HepG2 (cell line): ENCODE results near the gene MEG3. TPM values are rescaled to one million over a fixed set of nuclear protein-coding genes. Genes with fewer than 3 reads are reported as not detected.

Experiments
- ATAC-seq: fragments of 200-7000 bp; cut with Tn5 transposase; 3 replicates; pipeline ENCODE4 v1.9.1; 2020; ENCODE audit warnings: mild to moderate bottlenecking, moderate library complexity
- BruUV-seq: library from RNA; stranded (reverse); fragments of 400-500 nt; replicated peaks from 2 replicates; lab custom pipeline; 2021; lab: Mats Ljungman, UMichigan
- CTCF ChIA-PET: fragments of 300-600 bp; formaldehyde crosslinking; extraction: SDS; loops from one replicate; lab custom pipeline; 2021; ENCODE audit warnings: low total read pairs, inconsistent platforms, low intra/inter-chr PET ratio; lab: Yijun Ruan, JAX
- POLR2A ChIA-PET: fragments of 350-600 bp; sonication (Branson Sonifier 250); formaldehyde crosslinking; loops from one replicate; lab custom pipeline; 2020; ENCODE audit warnings: antibody characterized with exemption, inconsistent platforms; lab: Yijun Ruan, JAX
- DNase-seq: peaks from one replicate; pipeline ENCODE4 v3.0.0-alpha.2; 2015; ENCODE audit warnings: low spot score
- FAIRE-seq: peaks from 3 replicates; lab custom pipeline; 2011; peaks lifted over from hg19 to GRCh38; lab: Jason Lieb, UNC
- H2AFZ ChIP-seq: one replicate; pipeline ENCODE4 v1.6.1; 2011; ENCODE audit warnings: low read length, inconsistent platforms
- H3K27ac ChIP-seq: fragments of 300-600 bp; 3 replicates; pipeline ENCODE4 v1.8.0; 2011; ENCODE audit warnings: mixed run types, mild to moderate bottlenecking, mixed read lengths, low read length, inconsistent platforms; ENCODE audit not compliant: insufficient read depth; ENCODE audit errors: extremely low read length
- H3K27me3 ChIP-seq, 2 experiments: fragments of 200-600 bp in 1 of 2; 2 replicates in 1 of 2; 3 replicates in 1 of 2; pipeline versions ENCODE4 v1.6.0 to v1.8.0; 2011; ENCODE audit warnings: low read length in 2 of 2, mild to moderate bottlenecking in 2 of 2, moderate library complexity in 2 of 2, inconsistent platforms in 1 of 2; ENCODE audit not compliant: insufficient read depth in 2 of 2, control insufficient read depth in 1 of 2
- H3K36me3 ChIP-seq, 2 experiments: fragments of 200-600 bp in 1 of 2; replicated peaks in 1 of 2; 2 replicates in 1 of 2; 3 replicates in 1 of 2; pipeline versions ENCODE4 v1.5.1 to v1.8.0; 2011; ENCODE audit warnings: low read length in 2 of 2, inconsistent platforms in 1 of 2; ENCODE audit not compliant: insufficient read depth in 2 of 2, control insufficient read depth in 1 of 2
- H3K4me1 ChIP-seq: 2 replicates; pipeline ENCODE4 v1.5.1; 2012; ENCODE audit warnings: low read length, inconsistent platforms; ENCODE audit not compliant: insufficient read depth
- H3K4me2 ChIP-seq: 2 replicates; pipeline ENCODE4 v1.6.0; 2011; ENCODE audit warnings: low read depth, low read length, inconsistent platforms
- H3K4me3 ChIP-seq, 3 experiments: fragments of 200-600 bp in 1 of 3; sonication (generic), shearing (Covaris generic) in 1 of 3; replicated peaks in 1 of 3; 2 replicates each; pipeline ENCODE4 v1.5.1; 2011 to 2016; ENCODE audit warnings: low read length in 3 of 3, inconsistent platforms in 2 of 3, low read depth in 2 of 3, mild to moderate bottlenecking in 2 of 3, control low read depth in 1 of 3, mixed read lengths in 1 of 3; ENCODE audit not compliant: insufficient read depth in 1 of 3
- H3K79me2 ChIP-seq: one replicate; pipeline ENCODE4 v1.6.1; 2011; ENCODE audit warnings: low read length, inconsistent platforms; ENCODE audit not compliant: insufficient read depth
- H3K9ac ChIP-seq: 2 replicates; pipeline ENCODE4 v1.6.0; 2011; ENCODE audit warnings: mild to moderate bottlenecking, low read depth, low read length, inconsistent platforms; ENCODE audit not compliant: insufficient read depth
- H3K9me3 ChIP-seq: 2 replicates; pipeline ENCODE4 v1.5.1; 2012; ENCODE audit warnings: mild to moderate bottlenecking, low read length
- H4K20me1 ChIP-seq: 2 replicates; pipeline ENCODE4 v1.6.0; 2011; ENCODE audit warnings: inconsistent platforms, mild to moderate bottlenecking, low read length, moderate library complexity; ENCODE audit not compliant: insufficient read depth
- KLF13 ChIP-seq: sonication (generic); formaldehyde crosslinking; IDR thresholded peaks from 2 replicates; pipeline ENCODE4 v1.4.0; 2020; ENCODE audit warnings: mild to moderate bottlenecking, missing genetic modification reagents
- RNF2 ChIP-seq: fragments of 450-650 bp; conservative IDR thresholded peaks from 2 replicates; pipeline ENCODE4 v1.6.1; 2016; ENCODE audit warnings: low read depth
- ZBTB7A ChIP-seq: sonication (generic); formaldehyde crosslinking; IDR thresholded peaks from 2 replicates; pipeline ENCODE4 v1.8.0; 2022; ENCODE audit warnings: mild to moderate bottlenecking, missing genetic modification reagents
- ZFP62 ChIP-seq: sonication (generic); formaldehyde crosslinking; IDR thresholded peaks from 2 replicates; pipeline ENCODE4 v1.4.0; 2020; ENCODE audit warnings: missing genetic modification reagents
- ZNF317 ChIP-seq: sonication (generic); formaldehyde crosslinking; IDR thresholded peaks from 2 replicates; pipeline ENCODE4 v1.5.0; 2020; ENCODE audit warnings: mild to moderate bottlenecking, missing genetic modification reagents
- ZSCAN20 ChIP-seq: sonication (generic); formaldehyde crosslinking; IDR thresholded peaks from 2 replicates; pipeline ENCODE4 v1.4.0; 2020; ENCODE audit warnings: missing genetic modification reagents, mild to moderate bottlenecking, borderline replicate concordance
- ZSCAN30 ChIP-seq: sonication (generic); formaldehyde crosslinking; IDR thresholded peaks from 2 replicates; pipeline ENCODE4 v1.5.0; 2020; ENCODE audit warnings: mild to moderate bottlenecking, missing genetic modification reagents
- WGBS: methylation state at CpG from one replicate; pipeline ENCODE4 v1.1.6; 2017; ENCODE audit warnings: low lambda C conversion rate; 5-methylcytosine and 5-hydroxymethylcytosine counted together
- in situ Hi-C: cut with HindIII; loops from 2 replicates; pipeline ENCODE4 v1.10.0; 2017; ENCODE audit warnings: low pct_unique_long_range_greater_than_20kb; ENCODE audit not compliant: extremely low pct_ligation_motif_present
- intact Hi-C: fragments of 100-400 bp; cut with micrococcal nuclease; formaldehyde crosslinking; loops from one replicate; pipeline ENCODE4 v1.10.0; 2022; ENCODE audit not compliant: unreplicated experiment
- polyA plus RNA-seq, 8 experiments: library from polyadenylated mRNA; depleted of rRNA in 3 of 8; stranded (reverse) in 7 of 8; unstranded in 1 of 8; fragments of >200 nt; fragmentation: Illumina TruSeq in 4 of 8; extraction: Trizol in 4 of 8; gene quantifications; 2 replicates each; pipeline versions ENCODE4 v1.2.1 to v1.2.3, GENCODE V29; 2011 to 2016; ENCODE audit warnings: low read depth in 4 of 8, missing spikeins in 1 of 8, mixed read lengths in 1 of 8; ENCODE audit not compliant: insufficient read depth in 1 of 8
- total RNA-seq, 5 experiments: library from RNA; depleted of rRNA; stranded (reverse); fragments of >200 nt; fragmentation: Illumina TruSeq; extraction: Trizol; gene quantifications; 2 replicates each; pipeline ENCODE4 v1.2.3, GENCODE V29; 2016; ENCODE audit warnings: low read depth in 1 of 5
- TF ChIP-seq, protein P1 (sequence below): sonication (generic); formaldehyde crosslinking; IDR thresholded peaks from 2 replicates; pipeline ENCODE4 v1.8.0; 2022; ENCODE audit warnings: missing genetic modification reagents, mild to moderate bottlenecking, moderate library complexity, borderline replicate concordance
- TF ChIP-seq, protein P2 (sequence below): sonication (generic); formaldehyde crosslinking; IDR thresholded peaks from 2 replicates; pipeline ENCODE4 v1.5.0; 2020; ENCODE audit warnings: missing genetic modification reagents, mild to moderate bottlenecking, borderline replicate concordance
- TF ChIP-seq, protein P3 (sequence below): sonication (generic); formaldehyde crosslinking; IDR thresholded peaks from 2 replicates; pipeline ENCODE4 v1.8.1; 2023; ENCODE audit warnings: mild to moderate bottlenecking, missing genetic modification reagents
- TF ChIP-seq, protein P4 (sequence below): sonication (generic); formaldehyde crosslinking; IDR thresholded peaks from 2 replicates; pipeline ENCODE4 v1.4.0; 2020; ENCODE audit warnings: missing genetic modification reagents

Gene MEG3
- total and polyA plus RNA-seq, 2 of the 13 experiments (the other 11 are each of a cell fraction or from before 2014, with no cell fraction given) = 0.17 TPM; not detected in 1

DNA sequence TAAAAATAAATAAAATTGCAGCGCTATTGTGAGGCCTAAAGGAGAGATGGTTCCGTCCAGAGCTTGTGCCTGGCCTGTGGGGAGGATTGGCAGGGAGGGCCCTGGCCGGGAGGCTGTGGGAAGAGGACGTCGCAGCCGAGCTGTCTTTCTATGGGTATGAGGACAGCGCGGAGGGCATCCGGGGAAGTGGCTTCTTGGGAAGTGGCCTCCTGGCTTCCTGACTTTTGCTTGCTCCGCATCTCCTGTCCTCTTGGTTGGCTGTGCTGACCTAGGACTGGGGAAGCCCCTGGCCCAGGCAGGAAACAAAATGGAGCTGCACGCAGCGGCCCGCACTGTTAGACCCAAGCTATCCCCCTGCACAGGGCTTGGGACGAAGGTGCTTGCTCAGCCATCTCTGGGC lies 22.2 kb upstream of the MEG3 start:
- no peak overlapping the region for H3K9ac ChIP-seq
- in situ Hi-C loops (no loop called here), intact Hi-C loops (no loop called here)
- no peaks in the 10 kb centered on the region for H3K79me2 ChIP-seq
- FAIRE-seq (no peak), DNase-seq (no peak), ATAC-seq (no peak)
- CTCF ChIA-PET = no interaction called here
- POLR2A ChIA-PET = interaction anchor here (6.3 kb wide), 1 partner anchor 13 kb away, joined by 33 read pairs; no protein-coding TSS in a partner anchor
- H2AFZ ChIP-seq = no peak overlapping the region
- TF ChIP-seq ZNF317 (CRISPR knock-in tag) = no peak
- no peak for TF ChIP-seq KLF13 (CRISPR knock-in tag)
- TF ChIP-seq, protein P1, sequence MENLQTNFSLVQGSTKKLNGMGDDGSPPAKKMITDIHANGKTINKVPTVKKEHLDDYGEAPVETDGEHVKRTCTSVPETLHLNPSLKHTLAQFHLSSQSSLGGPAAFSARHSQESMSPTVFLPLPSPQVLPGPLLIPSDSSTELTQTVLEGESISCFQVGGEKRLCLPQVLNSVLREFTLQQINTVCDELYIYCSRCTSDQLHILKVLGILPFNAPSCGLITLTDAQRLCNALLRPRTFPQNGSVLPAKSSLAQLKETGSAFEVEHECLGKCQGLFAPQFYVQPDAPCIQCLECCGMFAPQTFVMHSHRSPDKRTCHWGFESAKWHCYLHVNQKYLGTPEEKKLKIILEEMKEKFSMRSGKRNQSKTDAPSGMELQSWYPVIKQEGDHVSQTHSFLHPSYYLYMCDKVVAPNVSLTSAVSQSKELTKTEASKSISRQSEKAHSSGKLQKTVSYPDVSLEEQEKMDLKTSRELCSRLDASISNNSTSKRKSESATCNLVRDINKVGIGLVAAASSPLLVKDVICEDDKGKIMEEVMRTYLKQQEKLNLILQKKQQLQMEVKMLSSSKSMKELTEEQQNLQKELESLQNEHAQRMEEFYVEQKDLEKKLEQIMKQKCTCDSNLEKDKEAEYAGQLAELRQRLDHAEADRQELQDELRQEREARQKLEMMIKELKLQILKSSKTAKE (CRISPR knock-in tag) = no peak
- TF ChIP-seq ZSCAN30 (CRISPR knock-in tag) = no peak
- TF ChIP-seq, protein P2, sequence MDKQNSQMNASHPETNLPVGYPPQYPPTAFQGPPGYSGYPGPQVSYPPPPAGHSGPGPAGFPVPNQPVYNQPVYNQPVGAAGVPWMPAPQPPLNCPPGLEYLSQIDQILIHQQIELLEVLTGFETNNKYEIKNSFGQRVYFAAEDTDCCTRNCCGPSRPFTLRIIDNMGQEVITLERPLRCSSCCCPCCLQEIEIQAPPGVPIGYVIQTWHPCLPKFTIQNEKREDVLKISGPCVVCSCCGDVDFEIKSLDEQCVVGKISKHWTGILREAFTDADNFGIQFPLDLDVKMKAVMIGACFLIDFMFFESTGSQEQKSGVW = no peak
- TF ChIP-seq RNF2 = no peak
- TF ChIP-seq, protein P3, sequence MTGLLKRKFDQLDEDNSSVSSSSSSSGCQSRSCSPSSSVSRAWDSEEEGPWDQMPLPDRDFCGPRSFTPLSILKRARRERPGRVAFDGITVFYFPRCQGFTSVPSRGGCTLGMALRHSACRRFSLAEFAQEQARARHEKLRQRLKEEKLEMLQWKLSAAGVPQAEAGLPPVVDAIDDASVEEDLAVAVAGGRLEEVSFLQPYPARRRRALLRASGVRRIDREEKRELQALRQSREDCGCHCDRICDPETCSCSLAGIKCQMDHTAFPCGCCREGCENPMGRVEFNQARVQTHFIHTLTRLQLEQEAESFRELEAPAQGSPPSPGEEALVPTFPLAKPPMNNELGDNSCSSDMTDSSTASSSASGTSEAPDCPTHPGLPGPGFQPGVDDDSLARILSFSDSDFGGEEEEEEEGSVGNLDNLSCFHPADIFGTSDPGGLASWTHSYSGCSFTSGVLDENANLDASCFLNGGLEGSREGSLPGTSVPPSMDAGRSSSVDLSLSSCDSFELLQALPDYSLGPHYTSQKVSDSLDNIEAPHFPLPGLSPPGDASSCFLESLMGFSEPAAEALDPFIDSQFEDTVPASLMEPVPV (CRISPR knock-in tag) = no peak
- no peak for TF ChIP-seq ZBTB7A (CRISPR knock-in tag)
- no peak for TF ChIP-seq ZSCAN20 (CRISPR knock-in tag)
- TF ChIP-seq, protein P4, sequence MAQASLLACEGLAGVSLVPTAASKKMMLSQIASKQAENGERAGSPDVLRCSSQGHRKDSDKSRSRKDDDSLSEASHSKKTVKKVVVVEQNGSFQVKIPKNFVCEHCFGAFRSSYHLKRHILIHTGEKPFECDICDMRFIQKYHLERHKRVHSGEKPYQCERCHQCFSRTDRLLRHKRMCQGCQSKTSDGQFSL (CRISPR knock-in tag) = no peak
- TF ChIP-seq ZFP62 (CRISPR knock-in tag) = no peak
- H3K27ac ChIP-seq = no peak overlapping the region
- peaks cover 16% of the 10 kb centered on the region for H3K9me3 ChIP-seq
- H3K36me3 ChIP-seq = no peaks in the 10 kb centered on the region
- peaks cover 6% of the 10 kb centered on the region; the same call in 1 of the 2 replicates for H3K4me1 ChIP-seq
- no peaks in the 10 kb centered on the region for H3K27me3 ChIP-seq
- BruUV-seq = no TSS peak
- 91% methylated on average over 11 of the region's 14 CpGs for WGBS
- H3K4me3 ChIP-seq = no peak overlapping the region
- H4K20me1 ChIP-seq = no peaks in the 10 kb centered on the region
- no peak overlapping the region for H3K4me2 ChIP-seq
